GM21825 (cell line): ENCODE measurements around the gene IFITM2.
"Not testable (repeated sequence)": the region's sequence is repeated elsewhere in the genome, so short reads cannot be mapped to it uniquely, and the experiment has no call there.

Experiments used
- ATAC-seq: cut with Tn5 transposase; IDR thresholded peaks from one replicate; pipeline ENCODE4 v1.9.1; 2021; ENCODE audit warnings: mild to moderate bottlenecking, moderate library complexity; ENCODE audit not compliant: unreplicated experiment

IFITM2 gene

DNA sequence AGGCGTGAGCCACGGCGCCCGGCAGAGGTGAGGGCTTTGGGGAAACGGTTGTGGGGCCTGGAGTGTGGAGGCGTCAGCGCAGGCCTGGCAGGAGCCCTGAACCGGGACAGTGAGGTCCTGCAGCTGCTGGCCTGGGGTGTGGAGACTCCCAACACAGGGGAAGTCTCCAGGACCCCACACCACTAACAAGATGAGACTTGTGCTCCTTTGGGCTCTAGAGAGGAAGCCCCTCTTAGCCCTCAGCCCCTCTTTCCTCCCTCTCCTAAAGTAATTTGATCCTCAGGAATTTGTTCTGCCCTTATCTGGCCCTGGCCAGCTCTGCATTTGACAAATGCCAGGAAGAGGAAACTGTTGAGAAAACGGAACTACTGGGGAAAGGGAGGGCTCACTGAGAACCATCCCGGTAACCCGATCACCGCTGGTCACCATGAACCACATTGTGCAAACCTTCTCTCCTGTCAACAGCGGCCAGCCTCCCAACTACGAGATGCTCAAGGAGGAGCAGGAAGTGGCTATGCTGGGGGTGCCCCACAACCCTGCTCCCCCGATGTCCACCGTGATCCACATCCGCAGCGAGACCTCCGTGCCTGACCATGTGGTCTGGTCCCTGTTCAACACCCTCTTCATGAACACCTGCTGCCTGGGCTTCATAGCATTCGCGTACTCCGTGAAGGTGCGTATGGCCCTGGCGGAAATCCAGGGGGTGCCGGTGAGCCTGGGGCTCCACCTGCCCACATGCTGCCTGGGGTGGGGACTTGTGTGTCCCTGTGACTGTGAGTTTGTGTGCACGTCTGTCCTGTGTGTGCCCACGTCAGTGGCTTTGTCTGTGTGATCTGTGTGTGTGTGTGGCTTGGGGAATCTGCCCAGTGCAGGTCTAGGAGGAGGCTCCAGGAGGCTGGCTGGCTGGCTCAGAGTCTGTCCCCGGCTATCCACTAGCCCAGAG, at the start of gene IFITM2:
TSS of gene IFITM2 (plus strand) at position 51 of the 943 bp plus-strand sequence. CDS start at position 428, 377 bp downstream.
- not testable (repeated sequence) for ATAC-seq

DNA sequence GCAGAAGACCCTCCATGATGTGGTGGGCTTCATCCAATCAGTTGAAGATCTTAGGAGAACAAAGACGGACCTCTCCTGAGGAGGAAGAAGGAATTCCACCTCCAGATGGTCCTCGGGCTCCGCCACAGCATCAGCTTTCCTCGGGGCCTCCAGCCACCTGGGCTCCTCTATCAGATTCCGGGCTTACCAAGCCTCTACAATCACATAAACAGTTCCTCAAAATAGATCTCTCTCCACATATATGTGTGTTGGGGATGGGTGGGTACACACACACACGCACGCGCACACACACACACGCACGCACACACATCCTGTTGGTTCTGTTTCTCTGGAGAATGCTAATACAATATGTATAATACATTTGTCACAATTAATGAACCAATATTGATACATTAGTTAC, 48.2 kb upstream of the IFITM2 start:
- no peak for ATAC-seq

DNA sequence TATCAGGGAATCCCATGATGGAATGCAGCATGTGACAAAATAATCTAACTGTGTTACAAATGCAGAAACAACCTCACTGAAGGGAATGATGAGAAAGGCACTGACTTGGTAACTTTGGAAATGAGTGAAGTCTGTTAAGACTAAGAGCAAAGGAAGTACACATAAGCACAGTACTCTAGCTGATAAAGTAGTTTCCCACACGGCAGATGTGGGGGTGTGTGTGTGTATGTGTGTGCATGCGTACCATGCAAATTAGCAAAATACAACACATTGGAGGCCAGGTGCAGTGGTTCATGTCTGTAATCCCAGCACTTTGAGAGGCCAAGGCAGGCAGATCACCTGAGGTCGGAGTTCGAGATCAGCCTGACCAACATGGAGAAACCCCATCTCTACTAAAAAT, 46.0 kb upstream of the IFITM2 start:
- no peak for ATAC-seq

DNA sequence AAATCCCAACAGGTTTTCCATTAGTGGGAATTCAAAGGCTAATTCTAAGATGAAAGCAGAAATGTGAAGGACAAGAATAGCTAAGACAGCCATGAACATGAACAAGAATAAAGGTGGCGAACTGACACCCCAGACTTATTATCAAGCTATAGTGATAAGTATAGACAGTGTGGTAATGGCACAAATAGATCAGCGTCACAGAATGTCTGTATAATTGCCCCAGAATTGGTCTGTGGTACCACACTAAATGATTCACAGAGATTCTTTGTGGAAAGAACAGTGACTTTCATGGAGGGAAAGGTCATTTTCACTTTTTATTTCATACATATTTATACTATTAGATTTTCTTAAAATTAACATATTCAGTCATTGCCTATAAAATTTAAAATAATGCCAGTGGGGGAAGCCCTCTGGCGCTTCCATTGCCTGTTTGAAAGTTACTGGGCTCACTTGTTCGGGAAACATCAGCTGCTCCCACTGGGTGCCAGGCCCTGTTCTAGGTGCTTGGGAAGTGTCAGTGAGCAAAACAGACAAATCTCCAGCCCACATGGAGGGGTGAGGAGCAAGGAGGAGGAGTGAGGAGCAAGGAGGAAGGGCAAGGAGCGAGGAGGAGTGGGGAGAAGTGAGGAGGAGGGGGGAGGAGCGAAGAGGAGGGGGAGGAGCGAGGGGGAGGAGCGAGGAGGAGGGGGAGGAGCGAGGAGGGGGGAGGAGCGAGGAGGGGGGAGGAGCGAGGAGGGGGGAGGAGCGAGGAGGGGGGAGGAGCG, 40.8 kb upstream of the IFITM2 start:
- ATAC-seq, result no peak

DNA sequence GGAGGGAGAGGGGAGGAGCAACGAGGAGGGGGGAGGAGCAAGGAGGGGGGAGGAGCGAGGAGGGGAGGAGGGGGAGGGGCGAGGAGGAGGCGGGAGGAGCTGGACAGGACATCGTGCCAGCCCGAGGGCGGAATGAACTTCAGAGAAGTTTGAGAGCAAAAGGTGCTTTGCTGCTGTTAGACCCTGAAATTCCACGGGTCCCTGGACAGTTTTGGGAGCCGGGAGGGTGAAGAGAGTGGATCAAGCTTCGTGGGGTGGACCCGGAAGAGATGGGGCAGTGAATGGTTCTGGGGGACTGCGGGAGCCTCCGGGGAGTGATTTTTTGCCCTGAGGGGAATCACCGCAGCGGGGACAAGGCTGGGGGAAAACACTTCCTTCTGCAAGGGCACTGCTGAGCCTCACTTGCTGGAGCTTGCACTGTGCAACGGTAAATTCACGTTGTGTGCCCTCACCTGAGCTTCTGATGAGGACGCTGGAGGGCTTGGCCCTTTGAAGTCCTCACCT, 40.1 kb upstream of the IFITM2 start:
- no peak for ATAC-seq

DNA sequence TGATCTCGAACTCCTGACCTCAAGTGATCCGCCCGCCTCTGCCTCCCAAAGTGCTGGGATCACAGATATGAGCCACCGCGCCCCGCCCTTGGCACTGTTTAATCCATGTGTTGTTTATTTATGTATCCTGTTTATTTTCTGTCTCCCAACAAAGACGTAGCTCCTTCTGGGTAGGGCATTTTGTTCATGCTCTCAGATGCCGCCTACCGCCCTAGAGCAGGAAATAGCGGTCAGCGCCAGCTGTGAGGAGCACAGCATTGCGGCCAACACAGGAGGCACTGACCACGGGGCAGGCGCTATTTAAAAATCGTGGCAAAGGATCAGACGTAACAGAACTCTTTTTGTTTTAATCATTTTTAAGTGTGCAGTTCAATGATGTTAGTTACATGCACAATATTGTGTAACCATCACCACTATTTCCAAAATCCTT, 38.9 kb upstream of the IFITM2 start:
- peak; percentile 43 for ATAC-seq

DNA sequence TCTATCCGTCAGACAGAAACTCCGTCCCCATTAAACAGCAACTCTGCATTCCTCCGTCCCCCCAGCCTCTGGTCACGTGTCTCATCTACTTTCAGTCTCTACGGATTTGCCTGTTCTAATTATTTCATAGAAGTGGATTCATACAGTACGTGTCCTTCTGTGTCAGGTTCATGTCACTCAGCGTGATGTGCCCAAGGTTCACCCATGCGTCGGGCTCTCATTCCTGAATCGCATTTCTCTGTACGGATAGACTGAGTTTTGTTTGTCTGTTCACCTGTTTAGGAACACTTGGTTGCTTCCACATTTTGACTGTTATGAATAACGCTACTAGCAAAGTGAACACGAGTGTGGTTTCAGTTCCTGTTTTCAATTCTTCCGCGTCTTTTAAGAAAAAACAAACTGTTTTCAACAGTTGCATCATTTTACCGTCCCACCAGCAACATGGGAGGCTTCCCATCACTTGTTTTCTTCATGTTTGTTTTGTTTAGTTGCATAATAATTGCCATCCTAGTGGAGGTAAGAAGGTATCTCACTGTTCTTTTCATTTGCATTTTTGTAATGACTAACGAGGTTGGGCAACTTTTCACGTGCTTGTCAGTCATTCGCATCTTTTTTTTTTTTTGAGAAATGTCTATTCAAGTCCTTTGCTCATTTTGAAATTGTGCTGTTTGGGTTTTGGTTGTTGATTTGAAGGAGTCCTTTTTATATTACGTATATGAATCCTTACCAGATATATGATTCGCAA, 38.3 kb upstream of the IFITM2 start:
- ATAC-seq, result peak; percentile 69

DNA sequence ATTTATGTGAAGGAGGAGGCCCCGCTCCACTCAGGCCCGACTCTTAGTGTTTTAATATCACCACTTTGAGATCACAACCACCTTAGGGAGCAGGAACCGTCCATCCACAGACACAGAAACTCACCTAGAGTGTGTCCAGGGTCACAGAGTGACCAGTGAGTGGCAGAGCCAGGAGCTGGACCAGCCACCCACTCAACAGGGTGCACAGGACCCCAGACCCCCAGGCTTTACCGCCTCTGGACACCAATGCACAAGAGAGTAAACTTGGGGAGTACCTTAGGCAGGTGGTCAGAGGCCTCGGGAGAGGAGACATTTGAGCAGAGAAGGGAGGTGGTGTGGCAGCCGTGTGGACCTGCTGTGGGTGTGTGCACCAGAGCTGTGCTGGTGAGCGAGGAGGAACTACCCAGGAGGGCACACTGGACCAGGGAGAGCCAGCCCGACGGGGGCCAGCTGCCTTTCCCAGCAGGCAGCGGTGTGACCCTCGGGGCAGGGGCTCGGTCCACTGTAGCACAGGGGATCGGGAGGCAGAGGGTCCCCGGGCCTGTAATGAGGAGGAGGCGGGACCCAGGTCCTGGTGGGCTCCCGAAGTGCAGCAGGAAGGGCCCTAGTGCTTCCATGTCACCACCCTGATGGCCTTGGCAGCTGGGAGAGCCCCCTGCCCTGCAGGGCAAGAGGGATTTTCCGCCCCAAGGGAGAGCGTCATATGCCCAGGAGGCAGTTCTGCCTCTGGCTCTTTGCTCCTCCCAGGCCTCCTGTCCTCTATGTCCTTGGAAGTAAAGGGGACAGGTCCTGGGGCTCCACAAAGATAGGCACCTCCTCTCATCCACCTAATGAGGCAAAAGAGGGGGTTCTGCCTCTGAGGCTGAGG, 36.9 kb upstream of the IFITM2 start:
- no peak for ATAC-seq

DNA sequence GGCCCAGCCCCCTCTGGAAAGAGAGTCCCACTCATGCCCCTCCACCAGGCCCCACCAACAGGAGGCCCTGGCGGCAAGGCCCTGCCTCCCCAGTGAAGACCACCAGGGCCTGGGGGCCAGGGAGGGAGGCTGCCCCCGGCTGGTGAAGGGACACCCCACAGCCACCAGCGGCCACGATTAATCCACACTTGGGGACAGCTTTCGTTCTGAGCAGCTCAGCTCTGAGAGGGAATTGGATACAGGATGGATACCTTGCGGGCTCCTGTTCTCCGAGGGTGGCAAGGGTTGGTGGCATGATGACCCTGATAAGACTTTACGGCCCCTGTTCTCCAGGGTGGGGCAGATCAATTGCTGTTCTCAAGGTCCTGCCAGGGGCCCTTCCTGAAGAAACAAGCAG, 36.3 kb upstream of the IFITM2 start:
- ATAC-seq, result no peak

DNA sequence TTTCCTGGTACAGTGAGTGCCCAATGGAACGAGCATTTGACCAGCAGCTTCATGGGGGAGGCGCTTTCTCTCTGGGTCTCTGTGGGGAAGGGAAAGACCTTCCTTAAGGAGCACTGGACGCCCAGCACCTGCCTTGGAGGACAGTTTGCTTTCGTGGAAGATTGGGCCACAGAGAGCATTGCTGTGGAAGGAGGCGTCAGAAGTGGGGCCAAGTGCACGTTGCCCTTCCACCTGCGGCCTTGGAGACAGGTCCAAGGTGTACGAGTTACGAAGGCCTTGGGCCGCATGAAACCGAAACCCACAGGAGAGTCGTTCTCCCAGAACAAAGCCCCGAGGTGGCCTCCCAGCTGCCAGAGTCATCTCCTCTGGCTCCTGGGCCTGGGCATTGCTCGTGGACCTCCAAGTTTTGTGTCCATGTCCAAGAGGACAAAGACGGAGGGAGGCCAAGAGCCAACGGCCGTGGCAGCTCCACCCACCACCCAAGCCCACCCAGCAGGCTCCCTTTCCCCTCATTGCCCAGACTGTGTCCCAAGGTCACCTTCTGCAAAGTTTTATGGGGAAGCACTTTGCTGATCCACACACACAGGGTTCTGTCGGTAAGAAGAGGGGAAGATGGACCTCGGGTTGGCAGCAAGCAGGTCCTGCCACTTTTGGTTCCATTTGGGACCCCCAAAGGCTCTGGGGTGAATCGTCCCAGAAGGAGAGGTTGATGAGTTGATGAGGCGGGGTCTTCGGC, 35.3 kb upstream of the IFITM2 start:
- no peak for ATAC-seq

DNA sequence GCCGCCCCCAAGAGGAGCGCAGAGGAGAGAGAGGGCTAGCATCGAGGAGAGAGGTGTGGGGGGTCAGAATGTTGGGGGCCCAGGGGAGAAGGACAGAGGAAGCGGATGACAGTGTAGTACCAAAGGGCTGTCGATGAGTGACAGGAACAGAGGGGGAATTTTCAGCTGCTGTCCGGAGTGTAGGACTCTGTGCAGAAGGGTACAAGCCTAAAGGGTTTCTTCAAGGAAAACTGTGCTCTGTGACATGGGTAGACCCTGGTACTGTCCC, 34.8 kb upstream of the IFITM2 start:
- no peak for ATAC-seq

DNA sequence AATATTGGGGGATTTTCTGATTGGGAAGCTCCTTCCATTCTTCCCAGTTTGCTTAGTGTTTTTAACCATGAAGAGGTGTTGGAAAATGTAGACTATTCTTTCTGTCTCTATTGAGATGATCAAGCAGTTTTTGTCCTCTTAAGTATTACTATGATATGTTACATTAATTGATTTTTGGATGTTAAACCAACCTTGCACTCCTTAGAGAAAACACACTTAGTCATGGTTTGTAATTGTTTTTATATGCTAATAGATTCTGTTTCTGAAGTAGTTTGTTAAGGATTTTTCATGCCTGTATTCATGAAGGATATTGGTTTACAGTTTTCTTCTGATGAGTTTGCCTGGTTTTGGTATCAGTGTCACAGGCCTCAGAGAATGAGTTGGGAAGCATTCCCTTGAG, 31.4 kb upstream of the IFITM2 start:
- ATAC-seq, result no peak

DNA sequence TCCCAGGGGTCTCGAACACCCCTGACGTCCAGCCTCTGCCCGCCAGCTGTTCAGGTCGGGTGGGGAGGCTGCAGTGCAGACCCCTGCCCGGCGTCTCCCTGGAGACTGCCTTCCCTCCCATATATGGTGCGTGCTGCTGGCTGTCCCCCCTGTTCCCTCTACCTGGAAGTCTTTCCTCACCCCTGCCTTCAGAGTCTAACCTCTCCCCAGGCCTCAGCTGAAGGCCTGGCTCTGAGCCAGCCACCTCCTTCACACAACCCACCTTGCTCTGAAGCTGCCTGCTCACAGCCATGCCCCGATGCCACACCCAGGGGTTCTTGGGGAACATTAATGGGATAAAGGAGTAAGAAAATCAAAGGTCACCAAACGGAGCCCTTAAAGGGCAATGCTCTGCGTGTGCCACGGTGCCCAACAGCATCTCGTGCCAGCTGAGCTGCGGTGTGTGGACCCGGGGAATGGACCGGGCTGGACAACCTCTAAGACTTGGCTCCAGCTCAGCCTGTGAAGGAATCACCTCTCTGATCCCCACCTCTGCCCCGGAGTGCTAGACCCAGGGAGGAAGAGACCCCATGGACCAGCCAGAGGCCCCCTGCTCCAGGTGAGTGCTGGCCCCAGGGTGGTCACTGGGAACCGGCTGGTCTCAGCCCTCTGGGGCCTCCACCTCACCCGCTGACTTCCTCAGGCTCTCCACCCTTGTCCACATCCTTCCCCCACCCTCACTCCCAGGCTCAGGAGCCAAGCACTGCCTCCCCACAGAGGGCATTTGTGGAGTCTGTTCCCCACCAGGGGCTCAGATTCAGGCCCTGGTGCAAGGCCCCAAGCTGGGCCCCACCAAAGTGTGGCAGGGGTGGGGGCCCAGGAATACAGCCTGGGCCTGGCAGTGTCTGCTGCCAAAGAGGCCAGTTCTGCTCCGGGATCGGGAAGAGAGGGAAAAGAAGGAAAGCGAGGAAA, 29.3 kb upstream of the IFITM2 start, which contains the start of gene NLRP6:
TSS of gene NLRP6 (plus strand) at position 407 of the 951 bp plus-strand sequence. CDS start at position 570, 163 bp downstream.
- ATAC-seq, result no peak

DNA sequence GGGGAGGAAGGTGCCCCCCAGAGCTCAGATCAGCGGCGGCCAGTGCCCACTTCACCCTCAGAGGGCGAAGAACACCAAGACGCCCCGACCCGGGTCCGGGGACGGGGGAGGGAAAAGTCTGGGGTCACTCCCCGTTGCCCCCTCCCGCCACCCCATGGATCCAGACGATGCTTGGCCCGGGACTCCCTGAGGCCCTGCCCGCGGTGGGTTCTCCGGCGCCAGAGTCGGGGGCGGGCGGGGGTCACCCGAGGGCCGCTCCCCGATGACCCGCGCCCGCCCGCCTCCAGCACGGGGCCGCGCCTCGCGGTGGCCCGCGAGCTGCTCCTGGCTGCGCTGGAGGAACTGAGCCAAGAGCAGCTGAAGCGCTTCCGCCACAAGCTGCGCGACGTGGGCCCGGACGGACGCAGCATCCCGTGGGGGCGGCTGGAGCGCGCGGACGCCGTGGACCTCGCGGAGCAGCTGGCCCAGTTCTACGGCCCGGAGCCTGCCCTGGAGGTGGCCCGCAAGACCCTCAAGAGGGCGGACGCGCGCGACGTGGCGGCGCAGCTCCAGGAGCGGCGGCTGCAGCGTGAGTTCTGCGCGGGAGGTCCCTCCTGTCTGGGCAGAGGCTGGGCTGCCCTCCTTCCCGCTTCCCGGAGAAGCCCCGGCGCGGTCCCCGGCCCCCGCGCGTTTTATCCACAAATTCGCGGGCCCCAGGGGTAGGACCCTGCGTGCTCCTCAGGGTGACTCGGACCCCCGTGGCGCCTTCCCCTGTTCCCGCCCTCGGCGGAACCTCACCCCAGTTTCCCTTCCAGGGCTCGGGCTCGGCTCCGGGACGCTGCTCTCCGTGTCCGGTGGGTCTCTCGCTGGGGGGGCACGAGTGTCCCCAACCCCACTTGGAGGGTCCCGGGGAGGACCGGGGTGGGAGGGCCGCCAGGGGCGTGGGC, 28.3 kb upstream of the IFITM2 start:
- no peak for ATAC-seq

DNA sequence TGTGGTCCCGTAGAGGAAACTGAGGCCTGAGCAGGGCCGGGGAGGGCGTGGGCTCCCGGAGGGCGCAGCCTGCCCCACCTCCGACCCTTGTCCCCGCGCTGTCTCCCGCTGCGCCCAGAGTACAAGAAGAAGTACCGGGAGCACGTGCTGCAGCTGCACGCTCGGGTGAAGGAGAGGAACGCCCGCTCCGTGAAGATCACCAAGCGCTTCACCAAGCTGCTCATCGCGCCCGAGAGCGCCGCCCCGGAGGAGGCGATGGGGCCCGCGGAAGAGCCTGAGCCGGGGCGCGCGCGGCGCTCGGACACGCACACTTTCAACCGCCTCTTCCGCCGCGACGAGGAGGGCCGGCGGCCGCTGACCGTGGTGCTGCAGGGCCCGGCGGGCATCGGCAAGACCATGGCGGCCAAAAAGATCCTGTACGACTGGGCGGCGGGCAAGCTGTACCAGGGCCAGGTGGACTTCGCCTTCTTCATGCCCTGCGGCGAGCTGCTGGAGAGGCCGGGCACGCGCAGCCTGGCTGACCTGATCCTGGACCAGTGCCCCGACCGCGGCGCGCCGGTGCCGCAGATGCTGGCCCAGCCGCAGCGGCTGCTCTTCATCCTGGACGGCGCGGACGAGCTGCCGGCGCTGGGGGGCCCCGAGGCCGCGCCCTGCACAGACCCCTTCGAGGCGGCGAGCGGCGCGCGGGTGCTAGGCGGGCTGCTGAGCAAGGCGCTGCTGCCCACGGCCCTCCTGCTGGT, 27.5 kb upstream of the IFITM2 start:
- no peak for ATAC-seq

DNA sequence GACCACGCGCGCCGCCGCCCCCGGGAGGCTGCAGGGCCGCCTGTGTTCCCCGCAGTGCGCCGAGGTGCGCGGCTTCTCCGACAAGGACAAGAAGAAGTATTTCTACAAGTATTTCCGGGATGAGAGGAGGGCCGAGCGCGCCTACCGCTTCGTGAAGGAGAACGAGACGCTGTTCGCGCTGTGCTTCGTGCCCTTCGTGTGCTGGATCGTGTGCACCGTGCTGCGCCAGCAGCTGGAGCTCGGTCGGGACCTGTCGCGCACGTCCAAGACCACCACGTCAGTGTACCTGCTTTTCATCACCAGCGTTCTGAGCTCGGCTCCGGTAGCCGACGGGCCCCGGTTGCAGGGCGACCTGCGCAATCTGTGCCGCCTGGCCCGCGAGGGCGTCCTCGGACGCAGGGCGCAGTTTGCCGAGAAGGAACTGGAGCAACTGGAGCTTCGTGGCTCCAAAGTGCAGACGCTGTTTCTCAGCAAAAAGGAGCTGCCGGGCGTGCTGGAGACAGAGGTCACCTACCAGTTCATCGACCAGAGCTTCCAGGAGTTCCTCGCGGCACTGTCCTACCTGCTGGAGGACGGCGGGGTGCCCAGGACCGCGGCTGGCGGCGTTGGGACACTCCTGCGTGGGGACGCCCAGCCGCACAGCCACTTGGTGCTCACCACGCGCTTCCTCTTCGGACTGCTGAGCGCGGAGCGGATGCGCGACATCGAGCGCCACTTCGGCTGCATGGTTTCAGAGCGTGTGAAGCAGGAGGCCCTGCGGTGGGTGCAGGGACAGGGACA, 26.7 kb upstream of the IFITM2 start:
- no peak for ATAC-seq
